Gastrocnemius medialis (tissue), 4 donors: Measurements from ENCODE around the gene C5. TPM values are rescaled to one million over a fixed set of nuclear protein-coding genes. Genes with fewer than 3 reads are reported as not detected.

Experiments used
- ATAC-seq, 2 donors: fragments of 150-250 bp; one replicate each; pipeline ENCODE4 v1.9.1; 2016
- DNase-seq, 2 donors: peaks; one replicate each; pipeline ENCODE4 v3.0.0-alpha.2; 2019
- H3K27ac ChIP-seq, 4 donors: fragments of 200-600 bp; sonication (generic); 1 replicate in 1 of 4; 2 replicates in 3 of 4; pipeline ENCODE4 v1.5.1; 2016 to 2018; ENCODE audit warnings: mild to moderate bottlenecking in 2 of 4, moderate library complexity in 1 of 4
- H3K27me3 ChIP-seq, 3 donors: fragments of 200-600 bp; sonication (generic) in 2 of 3; 1 replicate in 1 of 3; 2 replicates in 2 of 3; pipeline versions ENCODE4 v1.5.1 to v1.6.0; 2016 to 2019; ENCODE audit warnings: mild to moderate bottlenecking in 1 of 3, moderate library complexity in 1 of 3
- H3K36me3 ChIP-seq, 2 donors: fragments of 200-600 bp; sonication (generic) in 1 of 2; one replicate each; pipeline ENCODE4 v1.5.1; 2017 to 2018
- H3K4me1 ChIP-seq, 2 donors: fragments of 200-600 bp; sonication (generic) in 1 of 2; one replicate each; pipeline ENCODE4 v1.5.1; 2016 to 2017; ENCODE audit warnings: mild to moderate bottlenecking in 2 of 2
- H3K4me3 ChIP-seq, 4 donors: fragments of 200-600 bp; sonication (generic) in 3 of 4; 1 replicate in 1 of 4; 2 replicates in 3 of 4; pipeline ENCODE4 v1.5.1; 2016 to 2019; ENCODE audit warnings: mild to moderate bottlenecking in 2 of 4
- H3K9me3 ChIP-seq, 3 donors: fragments of 200-600 bp; sonication (generic) in 2 of 3; 1 replicate in 1 of 3; 2 replicates in 2 of 3; pipeline ENCODE4 v1.5.1; 2016 to 2019
- CTCF ChIP-seq, 5 experiments: fragments of 450-650 bp in 3 of 5; fragments of 200-600 bp in 2 of 5; sonication (generic) in 2 of 5; IDR thresholded peaks in 4 of 5; conservative IDR thresholded peaks in 1 of 5; 1 replicate in 4 of 5; 2 replicates in 1 of 5; pipeline ENCODE4 v1.5.1; 2016 to 2019; ENCODE audit warnings: antibody characterized with exemption in 5 of 5, mild to moderate bottlenecking in 3 of 5, moderate library complexity in 3 of 5
- POLR2A ChIP-seq, 2 donors: fragments of 450-650 bp; IDR thresholded peaks; one replicate each; pipeline ENCODE4 v1.6.1; 2017; ENCODE audit warnings: antibody characterized with exemption in 2 of 2, mild to moderate bottlenecking in 2 of 2, moderate library complexity in 2 of 2
- in situ Hi-C, 4 donors: fragments of 200-750 bp; cut with MboI; loops; one replicate each; pipeline versions ENCODE4 v1.15.0 to v1.8.0; 2017; ENCODE audit warnings: low sequenced_read_pairs in 4 of 4
- intact Hi-C: fragments of 100-400 bp; cut with DNase I; formaldehyde crosslinking; loops from one replicate; pipeline ENCODE4 v1.15.1; 2023; ENCODE audit warnings: low total_unique reads
- total RNA-seq, 4 donors: library from RNA; depleted of rRNA; stranded (reverse); fragments of >200 nt; gene quantifications; one replicate each; pipeline versions ENCODE4 v1.1.0 to v1.2.3, GENCODE V29; 2016

C5 gene
- total RNA-seq, 4 donors from 2014 or later: 0.22 to 3.9 (median 1.8) TPM

GRCh38 chr9:120948824-120949223 lies 101.3 kb downstream of the C5 start:
- no peaks in the 10 kb centered on the region for H3K4me1 ChIP-seq
- H3K27ac ChIP-seq: no peak overlapping the region
- no peaks in the 10 kb centered on the region for H3K9me3 ChIP-seq
- H3K36me3 ChIP-seq: no peaks in the 10 kb centered on the region
- no peak overlapping the region for H3K4me3 ChIP-seq
- intact Hi-C loops: no loop called here
- DNase-seq: no peak
- no peak for ATAC-seq
- no peak for TF ChIP-seq CTCF (IDR thresholded peaks at IDR 0.05 in 4 of 5, conservative IDR thresholded peaks at IDR 0.05 in 1 of 5)
- no peak for TF ChIP-seq POLR2A (IDR thresholded peaks at IDR 0.05)
- in situ Hi-C loops: loop anchor here in 2 of 4 donors (25.0 kb wide), 1 partner anchor 187 kb away; no protein-coding TSS in a partner anchor
- H3K27me3 ChIP-seq: no peaks in the 10 kb centered on the region

GRCh38 chr9:120947222-120947621 lies 102.9 kb downstream of the C5 start:
- intact Hi-C loops: no loop called here
- DNase-seq (no peak), ATAC-seq (no peak)
- in situ Hi-C loops: loop anchor here in 2 of 4 donors (25.0 kb wide), 1 partner anchor 185 kb away; no protein-coding TSS in a partner anchor
- Histone ChIP-seq H3K27ac (no peak overlapping the region), H3K36me3 (no peaks in the 10 kb centered on the region), H3K27me3 (no peaks in the 10 kb centered on the region), H3K4me1 (peaks cover 7 to 11% of the 10 kb centered on the region in 2 donors), H3K9me3 (no peaks in the 10 kb centered on the region), H3K4me3 (no peak overlapping the region)
- TF ChIP-seq CTCF (IDR thresholded peaks at IDR 0.05 in 4 of 5, conservative IDR thresholded peaks at IDR 0.05 in 1 of 5) (no peak), POLR2A (IDR thresholded peaks at IDR 0.05) (no peak)

GRCh38 chr9:120946259-120946658 lies 103.8 kb downstream of the C5 start:
- Histone ChIP-seq H3K4me3 (no peak overlapping the region), H3K9me3 (no peaks in the 10 kb centered on the region), H3K36me3 (no peaks in the 10 kb centered on the region), H3K4me1 (peaks cover 11 to 14% of the 10 kb centered on the region in 2 donors), H3K27ac (no peak overlapping the region), H3K27me3 (no peaks in the 10 kb centered on the region)
- in situ Hi-C loops: loop anchor here in 2 of 4 donors (25.0 kb wide), 1 partner anchor 184 kb away; no protein-coding TSS in a partner anchor
- TF ChIP-seq POLR2A (IDR thresholded peaks at IDR 0.05) (no peak), CTCF (IDR thresholded peaks at IDR 0.05 in 4 of 5, conservative IDR thresholded peaks at IDR 0.05 in 1 of 5) (no peak)
- ATAC-seq (no peak), DNase-seq (no peak)
- intact Hi-C loops: no loop called here

- Histone ChIP-seq H3K27me3 (no peaks in the 10 kb centered on the region), H3K4me1 (peaks cover 11 to 14% of the 10 kb centered on the region in 2 donors), H3K9me3 (no peaks in the 10 kb centered on the region), H3K36me3 (no peaks in the 10 kb centered on the region), H3K4me3 (no peak overlapping the region), H3K27ac (no peak overlapping the region)
- ATAC-seq (no peak), DNase-seq (no peak)
- no peak for TF ChIP-seq CTCF (IDR thresholded peaks at IDR 0.05 in 4 of 5, conservative IDR thresholded peaks at IDR 0.05 in 1 of 5)
- no peak for TF ChIP-seq POLR2A (IDR thresholded peaks at IDR 0.05)
- in situ Hi-C loops (loop anchor here in 2 of 4 donors (25.0 kb wide), 1 partner anchor 183 kb away; no protein-coding TSS in a partner anchor), intact Hi-C loops (no loop called here)
Measured at GRCh38 chr9:120944948-120945347, 105.1 kb downstream of the C5 start.

- H3K36me3 ChIP-seq: no peaks in the 10 kb centered on the region
- no peak overlapping the region for H3K27ac ChIP-seq
- ATAC-seq: no peak
- no peak for DNase-seq
- no peaks in the 10 kb centered on the region for H3K27me3 ChIP-seq
- no peak overlapping the region for H3K4me3 ChIP-seq
- H3K4me1 ChIP-seq: peaks cover 11 to 14% of the 10 kb centered on the region in 2 donors
- no peaks in the 10 kb centered on the region for H3K9me3 ChIP-seq
- intact Hi-C loops: no loop called here
- in situ Hi-C loops: loop anchor here in 2 of 4 donors (25.0 kb wide), 1 partner anchor 182 kb away; no protein-coding TSS in a partner anchor
- no peak for TF ChIP-seq POLR2A (IDR thresholded peaks at IDR 0.05)
- TF ChIP-seq CTCF (IDR thresholded peaks at IDR 0.05 in 4 of 5, conservative IDR thresholded peaks at IDR 0.05 in 1 of 5): no peak
Measured at GRCh38 chr9:120944434-120944843, 105.6 kb downstream of the C5 start.
